Astrocyte of the spinal cord (primary cell): ENCODE results near the gene EIF4B.
A peak's percentile ranks its signal among the peaks of the same experiment; 100 is the strongest.
"Not testable (repeated sequence)": the region's sequence is repeated elsewhere in the genome, so short reads cannot be mapped to it uniquely, and the experiment has no call there.

ENCODE experiments used
- DNase-seq: peaks from one replicate; pipeline ENCODE4 v3.0.0; 2011; ENCODE audit warnings: low read depth, low spot score
- H3K4me3 ChIP-seq: 2 replicates; pipeline ENCODE4 v1.5.1; 2011; ENCODE audit warnings: low read depth, mild to moderate bottlenecking, low read length, moderate library complexity
- CTCF ChIP-seq: IDR thresholded peaks from 2 replicates; pipeline ENCODE4 v1.5.1; 2012; ENCODE audit warnings: low read depth, mild to moderate bottlenecking, low read length, inconsistent platforms
- in situ Hi-C: cut with HindIII; loops from 2 replicates; pipeline ENCODE4 v1.10.0; 2017; ENCODE audit warnings: low sequenced_read_pairs

The EIF4B gene

GRCh38 chr12:52980096-52980649 is 26.1 kb upstream of the EIF4B start:
- H3K4me3 ChIP-seq: no peak overlapping the region
- in situ Hi-C loops: no loop called here
- DNase-seq: no peak
- no peak for TF ChIP-seq CTCF

GRCh38 chr12:52980650-52981423 is 25.4 kb upstream of the EIF4B start:
- TF ChIP-seq CTCF: peak; percentile 98
- no peak overlapping the region for H3K4me3 ChIP-seq
- DNase-seq: peak; percentile 89
- in situ Hi-C loops: no loop called here

- no peak for DNase-seq
- no peak overlapping the region for H3K4me3 ChIP-seq
- in situ Hi-C loops: no loop called here
- peak; percentile 14 for TF ChIP-seq CTCF
Observed at GRCh38 chr12:52984136-52984535, 22.1 kb upstream of the EIF4B start.

- H3K4me3 ChIP-seq: no peak overlapping the region
- in situ Hi-C loops: no loop called here
- no peak for DNase-seq
- TF ChIP-seq CTCF: no peak
Observed at GRCh38 chr12:52988898-52989297, 17.4 kb upstream of the EIF4B start.

- TF ChIP-seq CTCF: no peak
- in situ Hi-C loops: no loop called here
- H3K4me3 ChIP-seq: no peak overlapping the region
- no peak for DNase-seq
Observed at GRCh38 chr12:52990206-52990605, 16.1 kb upstream of the EIF4B start.

- DNase-seq, H3K4me3 ChIP-seq, in situ Hi-C loops: not testable (repeated sequence)
Observed at GRCh38 chr12:52992240-52992639, 14.0 kb upstream of the EIF4B start.
